Uterus (tissue), 2 donors: Measurements from ENCODE around the gene FBH1.

ENCODE experiments used
- POLR2A ChIP-seq, 2 donors: fragments of 450-650 bp; IDR thresholded peaks; one replicate each; pipeline ENCODE4 v1.6.1; 2016; ENCODE audit warnings: antibody characterized with exemption in 2 of 2, mild to moderate bottlenecking in 1 of 2, moderate library complexity in 1 of 2
- TF ChIP-seq, protein P1 (sequence below), 4 experiments: fragments of 200-600 bp in 2 of 4; fragments of 450-650 bp in 2 of 4; sonication (generic) in 2 of 4; IDR thresholded peaks; one replicate each; pipeline ENCODE4 v1.5.1; 2016 to 2019; ENCODE audit warnings: antibody characterized with exemption in 4 of 4, mild to moderate bottlenecking in 2 of 4, moderate library complexity in 1 of 4

DNA sequence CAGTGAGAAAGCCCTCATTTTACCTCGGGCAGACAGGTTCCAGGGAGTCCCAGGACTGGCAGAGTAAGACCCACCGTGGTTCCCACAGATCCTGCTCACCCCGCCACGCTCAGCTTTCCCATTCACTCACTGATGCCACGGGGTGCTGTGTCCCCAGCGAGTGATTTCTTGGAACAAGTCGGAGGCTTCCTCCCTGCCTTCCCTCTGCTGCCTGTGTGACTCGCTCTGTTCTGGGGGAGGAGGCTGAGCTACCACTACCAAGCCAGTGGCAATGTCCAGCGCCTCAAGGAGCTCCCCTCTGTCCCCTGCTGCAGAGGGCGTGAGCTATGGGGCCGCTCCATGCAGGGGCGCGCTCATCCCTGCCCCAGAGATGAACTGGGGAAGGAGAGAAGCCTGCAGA is 74.7 kb downstream of the FBH1 start:
- TF ChIP-seq, protein P1, sequence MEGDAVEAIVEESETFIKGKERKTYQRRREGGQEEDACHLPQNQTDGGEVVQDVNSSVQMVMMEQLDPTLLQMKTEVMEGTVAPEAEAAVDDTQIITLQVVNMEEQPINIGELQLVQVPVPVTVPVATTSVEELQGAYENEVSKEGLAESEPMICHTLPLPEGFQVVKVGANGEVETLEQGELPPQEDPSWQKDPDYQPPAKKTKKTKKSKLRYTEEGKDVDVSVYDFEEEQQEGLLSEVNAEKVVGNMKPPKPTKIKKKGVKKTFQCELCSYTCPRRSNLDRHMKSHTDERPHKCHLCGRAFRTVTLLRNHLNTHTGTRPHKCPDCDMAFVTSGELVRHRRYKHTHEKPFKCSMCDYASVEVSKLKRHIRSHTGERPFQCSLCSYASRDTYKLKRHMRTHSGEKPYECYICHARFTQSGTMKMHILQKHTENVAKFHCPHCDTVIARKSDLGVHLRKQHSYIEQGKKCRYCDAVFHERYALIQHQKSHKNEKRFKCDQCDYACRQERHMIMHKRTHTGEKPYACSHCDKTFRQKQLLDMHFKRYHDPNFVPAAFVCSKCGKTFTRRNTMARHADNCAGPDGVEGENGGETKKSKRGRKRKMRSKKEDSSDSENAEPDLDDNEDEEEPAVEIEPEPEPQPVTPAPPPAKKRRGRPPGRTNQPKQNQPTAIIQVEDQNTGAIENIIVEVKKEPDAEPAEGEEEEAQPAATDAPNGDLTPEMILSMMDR (IDR thresholded peaks at IDR 0.05): no peak
- no peak for TF ChIP-seq POLR2A (IDR thresholded peaks at IDR 0.05)
